ENCODE data around the gene ADTRP. TPM values are rescaled to one million over a fixed set of nuclear protein-coding genes. Genes with fewer than 3 reads are reported as not detected.
A peak's percentile ranks its signal among the peaks of the same experiment; 100 is the strongest.

ADTRP gene
- total and polyA plus RNA-seq, 7 donors, result 0.36 to 86.9 (median 31.2) TPM; not detected in 3

DNA sequence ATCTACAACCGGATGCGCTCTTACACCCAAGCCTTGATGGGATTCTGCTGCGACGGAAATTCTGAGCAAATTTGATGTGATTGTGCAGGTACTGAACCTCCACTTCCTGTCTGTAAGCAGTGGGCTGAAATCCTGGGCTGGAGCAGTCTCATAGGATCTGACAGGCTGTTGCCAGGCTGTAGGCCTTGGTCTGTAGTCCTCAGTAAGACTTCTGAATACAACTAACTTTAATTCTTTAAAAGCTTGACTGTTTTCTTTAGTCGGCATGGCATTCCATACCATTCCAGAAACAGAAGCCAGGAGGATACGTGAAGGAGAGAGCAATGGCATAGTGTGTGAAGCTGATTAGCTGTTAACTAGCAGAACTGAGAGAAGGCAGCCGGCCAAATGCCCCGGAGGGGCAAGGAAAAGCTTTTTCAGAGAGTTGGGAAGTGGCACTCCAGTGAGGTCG, 68.3 kb downstream of the ADTRP start:
- 75 to 79% methylated on average over 9 of the region's 9 CpGs for WGBS, 2 donors
- Histone ChIP-seq H3K4me1 (peaks cover 0 to 18% (median 10%) of the 10 kb centered on the region in 4 donors), H3K27me3 (no peaks in the 10 kb centered on the region), H3K27ac (peak overlapping the region in 2 of 4 donors; percentile 9 to 40), H3K4me3 (no peak overlapping the region), H3K9me3 (no peaks in the 10 kb centered on the region), H3K36me3 (no peaks in the 10 kb centered on the region)
- intact Hi-C loops (cut with DNase I), result no loop called here
- TF ChIP-seq POLR2AphosphoS5 (IDR thresholded peaks at IDR 0.05), result peak in 1 of 4 donors; percentile 27
- TF ChIP-seq POLR2A (IDR thresholded peaks at IDR 0.05), result no peak
- TF ChIP-seq EP300 (IDR thresholded peaks at IDR 0.05), result no peak
- TF ChIP-seq, protein P1, sequence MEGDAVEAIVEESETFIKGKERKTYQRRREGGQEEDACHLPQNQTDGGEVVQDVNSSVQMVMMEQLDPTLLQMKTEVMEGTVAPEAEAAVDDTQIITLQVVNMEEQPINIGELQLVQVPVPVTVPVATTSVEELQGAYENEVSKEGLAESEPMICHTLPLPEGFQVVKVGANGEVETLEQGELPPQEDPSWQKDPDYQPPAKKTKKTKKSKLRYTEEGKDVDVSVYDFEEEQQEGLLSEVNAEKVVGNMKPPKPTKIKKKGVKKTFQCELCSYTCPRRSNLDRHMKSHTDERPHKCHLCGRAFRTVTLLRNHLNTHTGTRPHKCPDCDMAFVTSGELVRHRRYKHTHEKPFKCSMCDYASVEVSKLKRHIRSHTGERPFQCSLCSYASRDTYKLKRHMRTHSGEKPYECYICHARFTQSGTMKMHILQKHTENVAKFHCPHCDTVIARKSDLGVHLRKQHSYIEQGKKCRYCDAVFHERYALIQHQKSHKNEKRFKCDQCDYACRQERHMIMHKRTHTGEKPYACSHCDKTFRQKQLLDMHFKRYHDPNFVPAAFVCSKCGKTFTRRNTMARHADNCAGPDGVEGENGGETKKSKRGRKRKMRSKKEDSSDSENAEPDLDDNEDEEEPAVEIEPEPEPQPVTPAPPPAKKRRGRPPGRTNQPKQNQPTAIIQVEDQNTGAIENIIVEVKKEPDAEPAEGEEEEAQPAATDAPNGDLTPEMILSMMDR (IDR thresholded peaks at IDR 0.05), result no peak
- DNase-seq, result no peak

DNA sequence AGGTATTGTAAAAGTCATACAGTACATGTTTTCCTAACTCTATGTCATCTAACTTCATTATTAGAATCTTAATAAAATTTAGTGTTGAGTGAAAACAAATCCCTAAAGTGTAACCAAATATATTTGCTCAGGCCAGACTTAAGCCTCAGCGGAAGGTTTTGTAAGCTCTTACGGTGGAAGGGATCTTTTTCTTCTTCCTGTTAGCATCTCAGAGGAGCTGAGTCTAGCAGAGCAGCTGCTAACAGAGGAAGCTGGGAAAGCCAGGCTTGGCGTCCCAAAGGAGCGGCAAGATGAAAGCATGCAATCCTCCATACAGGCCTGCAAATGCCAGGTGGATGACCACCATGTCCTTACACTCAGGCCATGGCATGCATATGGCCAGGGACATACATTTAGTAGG, 72.4 kb downstream of the ADTRP start:
- intact Hi-C loops (cut with DNase I), result no loop called here
- H3K27me3 ChIP-seq, result no peaks in the 10 kb centered on the region
- H3K4me1 ChIP-seq, result peaks cover 0 to 14% (median 9%) of the 10 kb centered on the region in 4 donors
- WGBS, 2 donors, result 94 to 97% methylated on average over 4 of the region's 4 CpGs
- no peaks in the 10 kb centered on the region for H3K36me3 ChIP-seq
- H3K27ac ChIP-seq, result no peak overlapping the region
- no peaks in the 10 kb centered on the region for H3K9me3 ChIP-seq
- TF ChIP-seq, protein P1 (IDR thresholded peaks at IDR 0.05), result no peak
- no peak for TF ChIP-seq POLR2AphosphoS5 (IDR thresholded peaks at IDR 0.05)
- no peak for TF ChIP-seq EP300 (IDR thresholded peaks at IDR 0.05)
- no peak for TF ChIP-seq POLR2A (IDR thresholded peaks at IDR 0.05)
- no peak for DNase-seq
- H3K4me3 ChIP-seq, result no peak overlapping the region

DNA sequence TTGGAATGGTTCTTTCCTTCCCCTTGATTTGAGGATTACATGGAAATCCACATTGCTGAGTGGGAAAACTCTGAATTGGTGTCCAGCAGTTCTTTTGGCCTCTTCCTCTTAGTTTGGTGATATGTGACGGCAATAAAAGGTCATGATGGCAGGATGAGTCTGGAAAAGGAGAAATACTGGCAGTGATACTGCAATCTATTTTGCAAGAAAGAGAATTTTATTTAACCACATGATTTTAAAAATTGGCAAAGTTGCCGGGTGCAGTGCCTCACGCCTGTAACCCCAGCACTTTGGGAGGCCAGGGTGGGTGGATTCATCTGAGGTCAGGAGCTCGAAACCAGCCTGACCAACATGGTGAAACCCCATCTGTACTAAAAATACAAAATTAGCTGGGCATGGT, 73.1 kb downstream of the ADTRP start:
- peaks cover 0 to 7% (median 3%) of the 10 kb centered on the region in 4 donors for H3K4me1 ChIP-seq
- WGBS, 2 donors, result 92 to 93% methylated on average over 4 of the region's 4 CpGs
- H3K36me3 ChIP-seq, result no peaks in the 10 kb centered on the region
- no peaks in the 10 kb centered on the region for H3K27me3 ChIP-seq
- H3K4me3 ChIP-seq, result no peak overlapping the region
- intact Hi-C loops (cut with DNase I), result no loop called here
- no peak for DNase-seq
- H3K9me3 ChIP-seq, result no peaks in the 10 kb centered on the region
- no peak overlapping the region for H3K27ac ChIP-seq
- TF ChIP-seq, protein P1 (IDR thresholded peaks at IDR 0.05), result no peak
- no peak for TF ChIP-seq POLR2AphosphoS5 (IDR thresholded peaks at IDR 0.05)
- no peak for TF ChIP-seq EP300 (IDR thresholded peaks at IDR 0.05)
- no peak for TF ChIP-seq POLR2A (IDR thresholded peaks at IDR 0.05)

DNA sequence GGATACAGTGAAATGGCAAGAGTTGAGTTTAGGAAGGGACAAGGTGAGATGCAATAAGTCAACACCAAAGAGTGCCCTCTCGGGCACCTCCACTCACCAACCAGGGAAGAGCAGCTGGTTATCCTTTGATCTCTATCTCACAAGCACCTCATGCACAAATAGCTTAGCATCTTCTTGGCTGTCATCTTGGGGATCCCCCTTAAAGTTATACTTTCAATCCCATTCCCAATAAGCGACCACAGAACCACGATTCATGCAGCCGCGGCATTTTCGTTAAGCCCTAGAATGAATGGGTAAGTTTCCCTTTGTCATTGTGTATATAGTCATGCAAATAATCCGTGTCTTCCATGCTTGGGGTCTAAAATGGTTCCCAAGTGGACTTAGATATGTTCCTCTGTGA, 73.5 kb downstream of the ADTRP start:
- no peak for DNase-seq
- 90 to 96% methylated on average over 7 of the region's 7 CpGs for WGBS, 2 donors
- no peaks in the 10 kb centered on the region for H3K9me3 ChIP-seq
- intact Hi-C loops (cut with DNase I), result no loop called here
- no peaks in the 10 kb centered on the region for H3K36me3 ChIP-seq
- H3K27ac ChIP-seq, result no peak overlapping the region
- peaks cover 0 to 4% (median under 1%) of the 10 kb centered on the region in 4 donors for H3K4me1 ChIP-seq
- H3K4me3 ChIP-seq, result no peak overlapping the region
- H3K27me3 ChIP-seq, result no peaks in the 10 kb centered on the region
- TF ChIP-seq POLR2A (IDR thresholded peaks at IDR 0.05) (no peak), POLR2AphosphoS5 (IDR thresholded peaks at IDR 0.05) (no peak), EP300 (IDR thresholded peaks at IDR 0.05) (no peak)
- TF ChIP-seq, protein P1 (IDR thresholded peaks at IDR 0.05), result no peak

DNA sequence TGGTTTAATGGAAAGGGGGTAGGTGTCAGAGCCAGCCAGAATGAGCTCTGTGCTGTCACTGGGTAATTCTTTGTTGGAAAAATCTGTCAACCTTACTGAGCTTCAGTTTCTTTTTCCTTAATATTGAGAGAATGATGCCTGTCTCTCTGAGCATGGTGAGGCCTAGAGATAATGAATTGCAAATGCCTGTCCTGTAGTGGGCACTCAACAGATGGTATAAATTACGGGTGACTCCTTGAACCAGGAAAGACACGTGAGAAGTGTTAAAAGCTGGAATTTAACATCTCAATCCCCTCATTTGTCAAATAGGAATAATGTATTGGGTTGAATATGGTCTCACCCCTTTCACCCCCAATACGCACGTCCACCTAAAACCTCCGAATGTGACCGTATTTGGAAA, 74.9 kb downstream of the ADTRP start:
- 93 to 98% methylated on average over 6 of the region's 6 CpGs for WGBS, 2 donors
- no peak overlapping the region for H3K27ac ChIP-seq
- no peak for DNase-seq
- no peaks in the 10 kb centered on the region for H3K36me3 ChIP-seq
- intact Hi-C loops (cut with DNase I), result loop anchor here (5.0 kb wide), 1 partner anchor 529 kb away; no protein-coding TSS in a partner anchor
- TF ChIP-seq POLR2AphosphoS5 (IDR thresholded peaks at IDR 0.05) (no peak), EP300 (IDR thresholded peaks at IDR 0.05) (no peak), POLR2A (IDR thresholded peaks at IDR 0.05) (no peak)
- TF ChIP-seq, protein P1 (IDR thresholded peaks at IDR 0.05), result no peak
- no peaks in the 10 kb centered on the region for H3K9me3 ChIP-seq
- peaks cover 0 to 4% (median 0%) of the 10 kb centered on the region in 4 donors for H3K4me1 ChIP-seq
- H3K4me3 ChIP-seq, result no peak overlapping the region
- H3K27me3 ChIP-seq, result no peaks in the 10 kb centered on the region
